SH-SY5Y (cell line): Measurements from ENCODE around the gene PQBP1.
A peak's percentile ranks its signal among the peaks of the same experiment; 100 is the strongest.

Experiments used
- GATA2 ChIP-seq: IDR thresholded peaks from 2 replicates; pipeline ENCODE4 v1.6.1; 2011; ENCODE audit warnings: mild to moderate bottlenecking, low read depth, low read length
- GATA3 ChIP-seq: IDR thresholded peaks from 2 replicates; pipeline ENCODE4 v1.6.1; 2011; ENCODE audit warnings: low read depth, mild to moderate bottlenecking, low read length, moderate library complexity

- TF ChIP-seq GATA2 (peak; percentile 73), GATA3 (no peak)
Measured at GRCh38 chrX:48911412-48912182, 13.9 kb downstream of the PQBP1 start, which contains the start of gene SLC35A2.
